Gastroesophageal sphincter (tissue), 4 donors: ENCODE measurements around the gene SDK2. TPM values are rescaled to one million over a fixed set of nuclear protein-coding genes. Genes with fewer than 3 reads are reported as not detected.

Experiments used
- ATAC-seq: fragments of 150-250 bp; one replicate; pipeline ENCODE4 v1.9.1; 2016; ENCODE audit warnings: mild to moderate bottlenecking, moderate library complexity
- H3K27ac ChIP-seq, 4 donors: fragments of 200-600 bp; sonication (generic) in 3 of 4; 1 replicate in 3 of 4; 2 replicates in 1 of 4; pipeline ENCODE4 v1.5.1; 2016 to 2019
- H3K27me3 ChIP-seq: fragments of 200-600 bp; sonication (generic); one replicate; pipeline ENCODE4 v1.5.1; 2019
- H3K36me3 ChIP-seq, 2 donors: fragments of 200-600 bp; sonication (generic); one replicate each; pipeline ENCODE4 v1.5.1; 2019; ENCODE audit warnings: control low read depth in 1 of 2
- H3K4me1 ChIP-seq, 3 donors: fragments of 200-600 bp; sonication (generic); 1 replicate in 2 of 3; 2 replicates in 1 of 3; pipeline ENCODE4 v1.5.1; 2016 to 2019; ENCODE audit warnings: control low read depth in 2 of 3
- H3K4me3 ChIP-seq, 2 donors: fragments of 200-600 bp; sonication (generic); one replicate each; pipeline ENCODE4 v1.5.1; 2019; ENCODE audit warnings: mild to moderate bottlenecking in 1 of 2, moderate library complexity in 1 of 2
- H3K9me3 ChIP-seq, 3 donors: fragments of 200-600 bp; sonication (generic); one replicate each; pipeline ENCODE4 v1.5.1; 2017 to 2019; ENCODE audit warnings: control low read depth in 2 of 3
- CTCF ChIP-seq, 4 experiments: fragments of 200-600 bp in 2 of 4; fragments of 450-650 bp in 2 of 4; sonication (generic) in 1 of 4; IDR thresholded peaks; one replicate each; pipeline ENCODE4 v1.5.1; 2017 to 2019; ENCODE audit warnings: antibody characterized with exemption in 4 of 4, mild to moderate bottlenecking in 2 of 4, moderate library complexity in 2 of 4
- EP300 ChIP-seq: sonication (generic); formaldehyde crosslinking; IDR thresholded peaks from one replicate; pipeline ENCODE4 v1.6.1; 2017; ENCODE audit warnings: antibody characterized with exemption, mild to moderate bottlenecking
- POLR2A ChIP-seq, 2 donors: fragments of 450-650 bp; IDR thresholded peaks; one replicate each; pipeline ENCODE4 v1.6.1; 2017; ENCODE audit warnings: antibody characterized with exemption in 2 of 2, mild to moderate bottlenecking in 2 of 2, moderate library complexity in 1 of 2
- POLR2AphosphoS5 ChIP-seq: sonication (generic); formaldehyde crosslinking; IDR thresholded peaks from one replicate; pipeline ENCODE4 v1.6.1; 2017; ENCODE audit warnings: antibody characterized with exemption
- WGBS, 2 donors: methylation state at CpG; one replicate each; pipeline ENCODE4 v1.1.5; 2018; ENCODE audit warnings: low coverage in 1 of 2; 5-methylcytosine and 5-hydroxymethylcytosine counted together
- total RNA-seq, 4 donors: library from RNA; depleted of rRNA; stranded (reverse); fragments of >200 nt; gene quantifications; one replicate each; pipeline ENCODE4 v1.1.0, GENCODE V29; 2016

Gene SDK2
- total RNA-seq, 4 donors from 2014 or later, result 0.31 to 2.0 (median 0.78) TPM

DNA sequence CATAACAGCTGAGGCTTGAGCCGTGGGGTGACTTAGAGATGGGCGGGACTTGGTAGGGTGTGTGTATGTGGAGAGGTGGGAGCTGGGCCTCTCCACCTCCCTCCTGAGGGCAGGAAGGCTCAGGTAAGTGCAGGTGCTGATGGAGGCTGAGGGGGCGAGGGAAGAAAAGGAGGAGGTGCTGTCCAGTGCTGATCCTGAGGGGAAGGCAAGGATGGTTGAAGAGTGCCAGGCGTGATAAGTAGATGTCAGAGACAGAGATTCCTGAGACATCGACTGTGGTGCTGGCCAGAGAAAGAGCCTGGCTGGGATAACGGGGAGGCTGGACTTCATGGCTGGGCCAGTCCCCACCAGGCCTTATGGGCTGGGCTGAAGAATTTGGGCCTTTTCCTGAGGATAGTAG lies 159.1 kb downstream of the SDK2 start:
- Histone ChIP-seq H3K36me3 (no peaks in the 10 kb centered on the region), H3K27me3 (peaks cover 14% of the 10 kb centered on the region), H3K9me3 (peaks cover 0 to 19% (median 0%) of the 10 kb centered on the region in 3 donors), H3K4me3 (no peak overlapping the region), H3K27ac (no peak overlapping the region), H3K4me1 (no peaks in the 10 kb centered on the region)
- WGBS, 2 donors, result 83 to 100% methylated on average over 2 to 4 of the region's 6 CpGs
- no peak for ATAC-seq
- TF ChIP-seq CTCF (IDR thresholded peaks at IDR 0.05) (no peak), POLR2AphosphoS5 (no peak), POLR2A (IDR thresholded peaks at IDR 0.05) (no peak), EP300 (no peak)

DNA sequence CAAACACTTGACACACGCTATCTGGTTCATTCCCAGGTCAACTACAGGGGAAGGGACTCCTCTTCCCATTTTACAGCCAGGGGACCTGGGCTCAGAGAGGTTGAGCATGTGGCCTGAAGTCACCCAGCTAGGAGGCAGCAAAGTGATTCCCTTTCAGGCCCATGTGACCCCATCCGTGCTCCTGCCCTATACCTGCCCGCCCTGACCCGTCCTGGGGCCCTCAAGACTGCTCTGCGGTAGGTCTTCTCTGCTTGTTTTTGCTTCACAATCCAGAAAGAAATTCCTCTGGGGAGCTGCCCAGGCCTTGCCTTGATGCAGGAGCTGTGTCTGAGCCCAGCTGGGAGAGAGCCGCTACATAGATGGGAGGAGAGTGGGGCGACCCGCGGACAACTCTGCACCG lies 161.4 kb downstream of the SDK2 start:
- Histone ChIP-seq H3K4me1 (no peaks in the 10 kb centered on the region), H3K9me3 (peaks cover 0 to 19% (median 0%) of the 10 kb centered on the region in 3 donors), H3K4me3 (no peak overlapping the region), H3K27ac (no peak overlapping the region), H3K27me3 (peaks cover 22% of the 10 kb centered on the region), H3K36me3 (no peaks in the 10 kb centered on the region)
- no peak for ATAC-seq
- TF ChIP-seq EP300 (no peak), CTCF (IDR thresholded peaks at IDR 0.05) (no peak), POLR2A (IDR thresholded peaks at IDR 0.05) (no peak), POLR2AphosphoS5 (no peak)
- 64 to 65% methylated on average over 5 to 9 of the region's 10 CpGs for WGBS, 2 donors

DNA sequence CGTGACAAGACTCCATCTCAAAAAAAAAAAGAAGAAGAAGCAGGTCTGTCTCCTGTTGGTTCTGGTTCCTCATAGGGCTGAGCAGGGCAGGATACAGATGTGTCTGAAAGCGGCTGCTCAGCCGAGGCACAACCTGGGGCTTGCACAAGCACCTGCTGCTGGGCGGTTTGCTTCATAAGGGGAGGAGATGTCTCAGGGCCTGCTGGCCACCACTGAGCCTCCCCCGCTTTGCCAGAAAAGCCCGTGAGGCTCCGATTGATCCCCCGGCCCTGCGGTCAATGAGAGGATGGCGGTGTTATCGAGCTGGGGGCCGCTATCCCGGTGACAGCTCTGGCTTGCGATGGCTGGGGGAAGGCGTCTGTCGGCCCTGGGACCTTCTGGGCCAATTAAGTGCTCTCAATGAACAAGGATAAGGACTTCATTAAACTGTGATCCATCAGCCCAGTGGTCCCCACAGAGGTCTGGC lies 162.0 kb downstream of the SDK2 start:
- no peak for TF ChIP-seq POLR2AphosphoS5
- TF ChIP-seq CTCF (IDR thresholded peaks at IDR 0.05), result no peak
- no peak for TF ChIP-seq EP300
- TF ChIP-seq POLR2A (IDR thresholded peaks at IDR 0.05), result no peak
- no peaks in the 10 kb centered on the region for H3K36me3 ChIP-seq
- no peak overlapping the region for H3K27ac ChIP-seq

GRCh38 chr17:73481676-73482075 lies 162.6 kb downstream of the SDK2 start:
- Histone ChIP-seq H3K4me1 (no peaks in the 10 kb centered on the region), H3K4me3 (no peak overlapping the region), H3K36me3 (no peaks in the 10 kb centered on the region), H3K9me3 (peaks cover 0 to 19% (median 0%) of the 10 kb centered on the region in 3 donors), H3K27me3 (peaks cover 25% of the 10 kb centered on the region), H3K27ac (no peak overlapping the region)
- no peak for ATAC-seq
- 83 to 92% methylated on average over 5 to 7 of the region's 12 CpGs for WGBS, 2 donors
- TF ChIP-seq CTCF (IDR thresholded peaks at IDR 0.05), result no peak
- TF ChIP-seq EP300, result no peak

More for the DNA sequence above, 162.0 kb downstream of the SDK2 start:
- no peak for ATAC-seq
- peaks cover 25% of the 10 kb centered on the region for H3K27me3 ChIP-seq
- no peak overlapping the region for H3K4me3 ChIP-seq
- no peaks in the 10 kb centered on the region for H3K4me1 ChIP-seq
- 95 to 100% methylated on average over 1 to 4 of the region's 16 CpGs for WGBS, 2 donors
- H3K9me3 ChIP-seq, result peaks cover 0 to 19% (median 0%) of the 10 kb centered on the region in 3 donors

GRCh38 chr17:73480740-73481139 lies 163.5 kb downstream of the SDK2 start:
- Histone ChIP-seq H3K27ac (no peak overlapping the region), H3K4me1 (no peaks in the 10 kb centered on the region), H3K9me3 (peaks cover 0 to 16% (median 0%) of the 10 kb centered on the region in 3 donors), H3K36me3 (no peaks in the 10 kb centered on the region), H3K4me3 (no peak overlapping the region), H3K27me3 (peaks cover 34% of the 10 kb centered on the region)
- 26 to 40% methylated on average over 1 to 2 of the region's 4 CpGs for WGBS, 2 donors
- no peak for ATAC-seq
- TF ChIP-seq POLR2AphosphoS5 (no peak), POLR2A (IDR thresholded peaks at IDR 0.05) (no peak)
